Right renal cortex interstitium (tissue), 3 donors: ENCODE measurements around the gene SPPL3. TPM values are rescaled to one million over a fixed set of nuclear protein-coding genes. Genes with fewer than 3 reads are reported as not detected.
"Not testable (repeated sequence)": the region's sequence is repeated elsewhere in the genome, so short reads cannot be mapped to it uniquely, and the experiment has no call there.

Experiments used
- DNase-seq, 3 donors: peaks; one replicate each; pipeline ENCODE4 v3.0.0-alpha.2; 2013; ENCODE audit warnings: low read depth in 3 of 3, low spot score in 2 of 3
- polyA plus RNA-seq, 3 donors: library from polyadenylated mRNA; unstranded; fragments of 120-200 nt; gene quantifications; one replicate each; pipeline ENCODE4 v1.2.1, GENCODE V29; 2013; ENCODE audit not compliant: insufficient read length in 3 of 3

SPPL3 gene
- polyA plus RNA-seq, 3 donors = 85.2 to 87.3 (median 85.6) TPM

DNA sequence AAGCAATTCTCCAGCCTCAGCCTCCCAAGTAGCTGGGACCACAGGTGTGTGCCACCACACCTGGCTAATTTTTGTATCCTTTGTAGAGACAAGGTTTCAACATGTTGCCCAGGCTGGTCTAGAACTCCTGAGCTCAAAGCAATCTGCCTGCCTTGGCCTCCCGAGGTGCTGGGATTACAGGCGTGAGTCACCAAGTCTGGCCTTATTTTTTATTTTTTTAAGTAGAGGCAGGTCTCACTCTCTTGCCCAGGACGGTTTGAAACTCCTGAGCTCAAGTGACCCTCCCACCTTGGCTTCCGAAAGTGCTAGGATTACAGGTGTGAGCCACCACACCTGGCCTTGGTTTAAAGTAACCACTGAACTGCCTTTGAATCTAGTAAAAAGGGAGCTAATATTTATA, 56.8 kb downstream of the SPPL3 start:
- DNase-seq = no peak

DNA sequence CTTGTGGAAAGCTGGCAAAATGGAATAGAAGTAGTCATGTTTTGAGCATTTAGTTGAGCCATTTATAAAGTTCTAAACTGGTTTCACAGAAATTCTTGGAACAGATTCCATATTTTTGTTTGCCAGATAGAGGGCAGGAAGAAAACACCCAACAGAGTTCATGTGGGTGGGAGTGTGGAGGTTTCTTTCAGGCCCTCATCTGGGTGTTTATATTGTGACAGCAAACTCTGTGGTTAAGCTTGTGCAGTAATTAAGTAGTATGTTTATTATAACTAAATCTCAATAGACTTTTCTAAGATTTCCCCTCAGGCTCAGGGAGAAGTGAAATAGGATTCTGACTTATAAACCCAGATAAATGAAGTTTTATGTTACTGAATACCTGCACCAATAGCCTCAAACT, 57.4 kb downstream of the SPPL3 start:
- no peak for DNase-seq

DNA sequence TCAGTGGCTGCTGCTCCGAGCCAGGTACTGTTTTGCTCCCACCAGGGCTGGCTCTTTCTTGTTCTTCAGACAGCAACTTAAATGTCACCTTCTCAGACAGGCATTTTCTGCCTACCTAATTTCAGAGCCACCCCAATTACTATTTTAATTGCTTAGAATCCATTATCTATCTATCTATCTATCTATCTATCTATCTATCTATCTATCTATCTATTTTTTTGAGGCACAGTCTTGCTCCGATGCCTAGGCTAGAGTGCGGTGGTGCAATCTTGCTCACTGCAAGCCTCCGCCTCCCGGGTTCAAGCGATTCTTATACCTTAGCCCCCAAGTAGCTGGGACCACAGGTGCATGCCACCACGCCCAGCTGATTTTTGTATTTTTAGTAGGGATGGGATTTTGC, 58.5 kb downstream of the SPPL3 start:
- DNase-seq = no peak

DNA sequence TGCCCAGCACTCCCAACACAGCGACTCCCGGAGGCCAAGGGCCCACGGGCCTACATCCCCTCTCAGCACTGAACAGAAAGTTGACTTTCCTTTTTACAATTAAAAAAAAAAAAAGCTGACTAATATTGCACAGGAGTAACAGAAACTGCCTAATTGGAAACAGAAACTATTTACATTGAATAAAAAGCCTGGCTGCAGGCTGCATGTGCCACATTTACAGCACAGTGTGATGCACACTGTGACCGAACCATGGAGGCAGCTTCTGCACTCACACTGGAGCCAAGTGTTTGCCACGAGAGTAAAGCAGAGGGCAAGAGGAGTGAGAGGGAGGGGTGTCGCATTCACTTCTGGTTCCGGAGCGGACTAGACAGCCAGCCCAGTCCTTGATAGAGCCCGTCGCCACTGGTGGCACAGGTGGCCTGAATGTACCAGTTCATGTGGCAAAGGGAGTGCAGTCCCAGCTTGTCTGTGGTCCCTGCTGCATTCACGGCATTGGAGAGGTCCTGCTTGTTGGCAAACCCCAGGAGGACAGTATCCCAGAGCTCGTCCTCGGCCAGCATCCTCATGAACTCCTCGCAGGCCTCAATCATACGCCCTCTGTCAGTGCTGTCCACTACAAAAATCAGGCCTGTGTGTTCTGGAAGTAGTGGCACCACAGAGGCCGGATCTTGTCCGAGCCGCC, 59.2 kb downstream of the SPPL3 start:
- no peak for DNase-seq

DNA sequence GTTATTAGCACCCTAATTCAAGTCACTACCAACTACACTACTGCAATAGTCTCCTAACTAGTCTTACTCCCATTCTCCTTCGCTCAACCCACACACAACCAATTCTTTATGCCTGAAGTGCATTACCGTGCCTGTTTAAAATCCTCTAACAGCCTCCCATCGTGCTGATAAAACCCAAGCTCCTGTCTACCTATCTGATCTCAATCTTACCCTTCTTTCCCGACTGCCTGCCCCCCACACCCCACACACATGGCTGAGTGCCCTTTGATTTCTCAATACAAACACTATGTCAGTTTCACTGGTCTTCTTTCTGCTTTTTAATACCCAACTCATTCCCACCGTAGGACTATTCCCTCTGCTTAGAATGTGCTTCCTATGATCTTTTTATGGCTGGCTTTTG, 59.9 kb downstream of the SPPL3 start:
- DNase-seq = no peak

DNA sequence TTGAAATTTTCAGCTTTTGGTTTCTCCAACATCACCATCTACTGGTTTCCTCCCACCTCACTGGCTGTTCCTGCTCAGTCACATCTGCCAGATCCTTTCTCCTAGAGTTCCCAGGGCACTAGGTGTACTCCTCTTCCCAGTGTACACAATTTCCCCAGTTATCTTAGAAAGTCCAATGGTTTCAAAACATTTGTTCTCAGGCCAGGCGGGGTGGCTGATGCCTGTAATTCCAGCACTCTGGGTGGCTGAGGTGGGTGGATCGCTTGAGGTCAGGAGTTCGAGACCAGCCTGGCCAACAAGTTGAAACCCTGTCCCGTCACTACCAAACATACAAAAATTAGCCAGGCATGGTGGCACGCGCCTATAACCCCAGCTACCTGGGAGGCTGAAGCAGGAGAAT, 60.7 kb downstream of the SPPL3 start:
- no peak for DNase-seq

DNA sequence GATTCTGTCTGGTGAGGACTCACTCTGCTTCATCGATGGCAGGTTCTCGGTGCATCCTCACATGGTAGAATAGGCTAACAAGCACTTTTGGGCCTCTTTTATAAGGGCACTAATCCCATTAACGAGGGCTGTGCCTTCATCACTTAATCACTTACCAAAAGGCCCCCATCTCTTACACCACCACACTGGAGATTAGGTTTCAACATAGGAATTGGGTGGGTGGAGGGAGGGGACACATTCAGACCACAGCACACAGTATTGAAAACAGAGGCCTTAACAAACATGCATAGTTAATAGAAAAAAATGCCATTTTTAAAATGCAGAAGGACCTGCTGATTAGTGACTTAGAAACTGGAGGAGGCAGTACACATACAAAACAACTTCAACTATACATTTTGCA, 61.6 kb downstream of the SPPL3 start:
- DNase-seq = no peak

DNA sequence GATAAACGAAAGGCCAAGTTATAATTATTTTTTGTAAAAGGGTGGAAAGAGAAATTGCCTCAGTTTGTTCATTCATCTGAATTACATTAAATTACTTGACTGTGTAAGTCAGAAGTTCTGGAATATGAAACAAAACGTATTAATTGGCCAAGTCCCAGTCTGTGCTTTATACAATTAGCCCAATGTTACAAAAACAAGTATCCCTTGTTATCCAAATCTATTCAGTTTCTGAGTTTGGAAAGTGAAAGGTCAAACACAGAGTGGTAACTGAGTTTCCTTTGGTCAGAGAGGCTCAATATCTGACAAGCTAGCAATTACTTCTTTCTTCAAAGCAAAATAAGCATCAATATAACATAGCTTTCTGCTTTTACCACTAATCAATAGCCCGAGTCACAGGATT, 62.6 kb downstream of the SPPL3 start:
- DNase-seq = no peak

DNA sequence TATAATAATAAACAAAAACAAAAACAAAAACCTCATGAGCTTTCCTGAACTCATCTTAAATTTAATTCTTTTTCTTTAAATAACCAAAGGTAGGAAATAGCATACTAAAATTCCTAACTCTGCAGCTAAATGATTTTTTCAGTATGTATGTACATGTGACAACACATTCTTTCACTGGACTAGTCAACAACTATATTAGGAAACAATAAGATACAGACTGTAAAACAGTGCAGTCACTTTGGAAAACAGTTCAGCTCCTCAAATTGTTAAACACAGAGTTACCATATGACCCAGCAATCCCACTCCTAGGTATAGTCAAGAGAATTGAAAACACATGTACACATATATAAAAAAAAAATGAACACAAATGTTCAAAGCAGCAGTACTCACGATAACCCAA, 64.7 kb downstream of the SPPL3 start:
- no peak for DNase-seq

DNA sequence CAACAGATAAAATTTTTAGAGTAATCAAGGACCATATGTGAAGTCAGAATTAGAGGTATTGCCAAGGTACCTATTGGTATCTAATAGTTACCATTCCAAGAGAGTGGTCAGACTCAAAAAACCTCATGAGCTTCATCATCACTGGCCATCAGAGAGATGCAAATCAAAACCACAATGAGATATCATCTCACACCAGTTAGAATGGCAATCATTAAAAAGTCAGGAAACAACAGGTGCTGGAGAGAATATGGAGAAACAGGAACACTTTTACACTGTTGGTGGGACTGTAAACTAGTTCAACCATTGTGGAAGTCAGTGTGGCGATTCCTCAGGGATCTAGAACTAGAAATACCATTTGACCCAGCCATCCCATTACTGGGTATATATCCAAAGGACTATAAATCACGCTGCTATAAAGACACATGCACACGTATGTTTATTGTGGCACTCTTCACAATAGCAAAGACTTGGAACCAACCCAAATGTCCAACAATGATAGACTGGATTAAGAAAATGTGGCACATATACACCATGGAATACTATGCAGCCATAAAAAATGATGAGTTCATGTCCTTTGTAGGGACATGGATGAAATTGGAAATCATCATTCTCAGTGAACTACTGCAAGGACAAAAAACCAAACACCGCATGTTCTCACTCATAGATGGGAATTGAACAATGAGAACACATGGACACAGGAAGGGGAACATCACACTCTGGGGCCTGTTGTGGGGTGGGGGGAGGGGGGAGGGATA, 65.4 kb downstream of the SPPL3 start:
- not testable (repeated sequence) for DNase-seq

DNA sequence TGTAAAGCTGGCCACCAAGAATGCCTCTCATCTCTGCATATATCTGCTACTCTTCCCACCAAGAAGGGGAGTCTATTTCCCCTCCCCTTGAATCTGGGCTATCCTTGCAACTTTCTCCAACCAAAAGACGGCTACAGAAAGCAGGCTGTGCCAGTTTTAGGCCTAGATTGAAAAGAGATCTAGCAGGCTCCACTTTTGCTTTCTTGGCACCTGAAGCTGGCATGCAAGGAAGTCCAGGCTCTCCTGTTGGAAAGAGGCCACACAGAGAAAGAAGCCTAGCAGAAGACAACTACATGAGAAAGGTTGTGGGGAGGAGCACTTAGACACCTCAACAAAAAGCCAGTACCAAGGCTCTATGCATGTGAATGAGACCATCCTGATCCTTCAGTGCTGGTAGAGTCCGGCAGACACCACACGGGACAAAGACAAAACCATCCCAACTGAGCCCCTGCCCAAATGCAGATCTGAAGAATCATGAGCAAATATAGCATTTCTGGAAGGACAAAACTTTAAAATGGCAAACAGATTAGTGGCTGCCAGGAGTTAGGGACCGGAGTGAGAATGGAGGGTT, 68.0 kb downstream of the SPPL3 start:
- no peak for DNase-seq

DNA sequence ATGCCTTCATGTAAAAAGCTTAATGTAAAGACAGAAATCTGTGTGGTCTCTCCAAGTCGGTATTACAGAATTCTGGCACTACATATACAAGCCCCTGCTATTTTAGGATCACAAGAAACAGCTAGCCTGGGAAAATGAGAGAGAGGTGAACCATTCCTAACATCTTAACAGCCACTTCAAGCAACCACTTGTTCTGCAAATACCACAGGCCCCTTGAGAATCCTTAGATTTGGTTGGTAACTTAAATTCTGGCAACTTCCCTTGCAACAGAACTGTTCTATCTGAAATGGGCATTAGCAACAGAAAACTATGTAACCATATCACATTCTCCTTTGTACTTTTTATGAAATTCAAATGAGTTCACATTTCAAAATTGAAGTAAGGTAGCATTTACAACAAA, 68.5 kb downstream of the SPPL3 start:
- no peak for DNase-seq

DNA sequence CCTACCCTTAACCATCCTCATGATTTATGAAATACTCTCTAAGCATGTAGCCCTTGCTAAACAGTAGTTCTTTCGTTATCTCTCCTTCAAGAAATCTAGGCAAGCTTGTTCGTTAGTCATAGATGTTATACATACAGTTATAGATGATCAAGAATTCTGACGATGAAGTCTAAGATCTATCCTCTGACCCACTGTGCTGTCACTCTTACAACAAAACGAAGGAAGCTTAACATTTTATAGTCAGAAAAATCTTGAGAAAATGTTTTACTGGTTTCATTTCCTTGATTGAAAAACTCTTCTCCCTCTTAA, 68.9 kb downstream of the SPPL3 start:
- DNase-seq = no peak

DNA sequence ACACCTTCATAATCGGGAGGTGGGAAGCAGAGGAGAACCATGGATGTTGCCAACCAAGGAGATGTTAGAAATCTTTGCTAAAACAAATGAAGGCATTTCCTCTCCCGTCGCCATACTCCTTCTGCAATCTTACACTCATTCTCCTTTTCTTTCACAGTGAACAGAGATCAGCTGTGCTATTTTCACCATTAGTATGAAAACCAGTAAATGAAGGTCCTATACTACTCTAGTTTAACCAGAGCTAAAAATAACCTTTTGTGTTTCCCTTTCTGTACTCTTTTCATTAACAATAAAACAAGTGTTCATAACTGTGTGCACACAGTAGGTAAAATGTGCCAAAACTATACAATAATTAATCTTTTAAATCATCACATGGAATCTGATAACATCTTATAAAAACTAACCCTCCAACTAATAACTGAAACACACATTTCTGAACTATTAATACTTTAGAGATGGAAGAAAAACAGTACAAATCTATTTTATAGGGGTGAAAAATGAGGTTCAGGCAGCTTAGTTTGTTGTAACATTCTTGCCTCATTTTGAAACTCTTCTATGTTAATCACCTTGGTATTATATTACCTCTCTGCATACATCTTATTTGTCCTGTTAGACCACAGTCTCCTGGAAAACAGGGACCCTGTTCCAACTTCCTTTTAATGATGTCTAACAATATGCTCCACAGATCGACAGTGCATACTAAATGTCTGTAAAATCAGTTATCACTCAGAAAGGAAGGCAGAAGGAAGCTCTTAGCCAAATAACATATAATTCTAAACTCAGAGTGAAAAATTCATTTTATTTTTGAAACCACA, 69.5 kb downstream of the SPPL3 start:
- no peak for DNase-seq

DNA sequence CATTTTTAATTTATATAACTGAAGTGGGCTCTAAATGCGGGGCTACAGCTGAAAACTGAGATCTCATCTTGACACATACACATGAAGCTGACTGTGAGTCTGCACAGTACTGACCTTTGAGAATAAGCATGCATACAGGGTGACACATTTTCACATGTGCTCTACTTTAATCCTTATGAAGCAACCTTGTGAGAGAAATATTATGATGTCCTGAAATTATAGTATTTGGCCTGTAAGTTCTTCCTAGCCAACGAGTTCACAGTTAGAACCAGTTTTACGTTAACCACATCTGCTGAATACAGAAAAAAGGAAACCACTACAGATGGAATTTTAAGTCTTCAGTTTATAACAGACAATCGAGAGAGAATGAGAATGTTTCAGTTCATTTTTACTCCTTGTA, 70.3 kb downstream of the SPPL3 start:
- no peak for DNase-seq

DNA sequence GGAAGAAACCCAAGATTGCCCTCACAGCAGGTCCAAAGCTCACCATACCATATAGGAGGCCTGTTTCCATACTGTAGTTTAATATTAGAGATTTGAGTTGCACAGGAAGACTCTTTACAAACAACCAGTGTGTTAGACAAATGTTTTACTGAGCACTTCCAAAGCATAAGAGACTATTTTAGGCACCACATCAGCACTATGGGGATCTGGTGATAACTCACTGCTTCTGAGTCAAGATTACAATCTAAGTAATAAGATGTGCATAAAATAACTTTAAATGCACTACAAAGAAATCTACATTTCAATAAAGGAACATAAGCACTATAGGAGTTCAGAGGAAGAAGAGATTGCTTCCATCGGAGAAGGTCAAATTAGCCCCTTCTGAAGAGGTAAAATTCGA, 71.4 kb downstream of the SPPL3 start:
- no peak for DNase-seq

DNA sequence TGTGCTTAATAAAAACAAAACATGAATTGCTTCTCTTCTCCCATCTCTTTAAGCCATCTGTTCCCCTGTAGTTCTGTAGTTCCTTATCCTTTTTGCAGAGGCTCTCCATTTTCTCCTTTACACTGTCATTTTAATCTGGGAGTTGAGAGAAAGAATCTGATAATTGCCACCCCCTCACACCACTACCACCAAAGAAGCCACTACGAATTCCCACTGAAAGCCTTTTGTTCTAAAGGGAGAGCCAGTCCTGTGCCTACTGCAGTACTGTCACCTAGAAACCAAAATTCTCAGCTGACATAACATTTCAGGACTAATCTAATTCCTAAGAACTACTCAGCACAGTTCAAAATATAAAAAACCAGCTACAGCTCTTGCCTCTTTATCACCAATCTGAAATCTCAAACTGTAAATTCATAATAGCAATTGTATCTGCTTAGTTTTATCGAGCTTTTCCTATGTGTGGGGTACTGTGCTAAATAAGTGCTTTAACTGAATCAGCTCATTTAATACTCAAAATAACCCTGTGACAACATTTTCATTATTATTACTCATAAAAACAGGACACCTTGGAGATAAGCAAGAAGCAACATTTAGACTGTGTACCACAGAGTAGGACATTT, 72.4 kb downstream of the SPPL3 start:
- DNase-seq = no peak

DNA sequence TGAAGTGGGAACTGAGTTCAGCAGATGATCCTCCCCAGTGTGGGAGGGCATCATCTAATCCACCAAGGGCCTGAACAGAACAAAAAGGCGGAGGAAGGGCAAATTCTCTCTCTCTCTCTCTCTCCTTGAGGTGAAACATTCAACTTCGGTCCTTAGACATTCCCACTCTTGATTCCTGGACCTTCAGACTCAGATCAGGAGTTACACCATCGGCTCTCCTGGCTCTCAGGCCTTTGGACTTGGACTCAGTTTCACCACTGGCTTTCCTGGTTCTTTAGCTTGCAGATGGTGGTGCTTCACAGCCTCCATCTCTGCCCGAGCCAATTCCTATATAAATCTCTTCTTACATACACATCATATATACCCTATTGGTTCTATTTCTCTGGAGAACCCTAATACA, 73.2 kb downstream of the SPPL3 start:
- no peak for DNase-seq

DNA sequence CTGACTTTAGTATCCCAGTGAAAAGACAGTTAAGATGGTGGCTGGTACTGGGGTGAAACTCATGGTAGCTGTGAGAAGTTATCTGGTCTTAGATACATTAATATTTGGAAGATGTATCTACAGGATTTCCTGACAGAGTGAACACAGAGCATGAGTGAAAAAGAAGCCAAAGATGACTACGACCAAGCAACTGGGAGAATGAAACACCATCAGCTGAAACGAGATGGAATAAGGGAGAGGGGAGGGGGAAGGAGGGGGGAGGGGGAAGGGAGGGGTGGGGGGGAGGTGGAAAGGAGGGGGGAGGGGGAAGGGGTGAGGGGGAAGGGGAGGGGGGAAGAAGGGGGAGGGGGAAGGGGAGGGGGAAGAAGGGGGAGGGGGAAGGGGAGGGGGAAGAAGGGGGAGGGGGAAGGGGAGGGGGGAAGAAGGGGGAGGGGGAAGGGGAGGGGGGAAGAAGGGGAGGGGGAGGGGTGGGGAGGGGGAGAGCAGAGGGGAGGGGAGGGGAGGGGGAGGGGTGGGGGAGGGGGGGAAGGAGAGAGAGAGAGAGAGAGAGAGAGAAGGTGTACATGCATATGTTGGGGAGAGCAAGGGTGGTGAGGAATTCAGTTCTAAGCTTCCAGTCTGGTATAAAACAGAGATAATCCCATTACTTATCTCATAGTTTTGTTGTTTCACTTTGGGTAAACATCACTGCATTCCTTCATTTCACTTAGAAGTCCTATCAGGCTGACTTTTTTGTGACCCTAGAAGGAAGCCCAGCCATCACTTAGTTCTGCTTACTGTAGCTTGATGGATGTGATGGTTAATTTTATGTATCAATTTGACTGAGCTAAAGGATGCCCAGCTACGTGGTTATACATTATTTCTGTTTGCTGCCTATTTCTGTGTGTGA, 73.9 kb downstream of the SPPL3 start:
- DNase-seq = no peak

DNA sequence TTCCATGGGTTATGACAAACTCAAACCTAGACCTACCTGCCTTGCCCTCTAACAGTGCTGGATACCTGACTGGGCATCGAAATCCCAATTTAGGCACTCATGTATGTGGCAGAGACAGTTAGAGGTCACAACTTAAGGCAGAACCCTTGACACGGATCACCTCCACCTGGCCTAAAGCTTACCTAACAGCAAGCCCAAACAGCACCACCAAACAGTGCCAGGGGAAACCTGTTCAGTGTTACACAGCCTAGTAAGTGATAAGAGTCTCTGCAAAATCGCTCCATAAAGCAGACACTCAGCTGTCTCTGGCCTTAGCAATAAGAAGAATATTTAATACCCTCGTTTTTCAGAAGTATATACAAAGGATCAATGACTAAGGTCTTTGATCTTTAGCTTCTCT, 77.8 kb downstream of the SPPL3 start:
- no peak for DNase-seq
